ENCODE data around the gene TACC2.

DNA sequence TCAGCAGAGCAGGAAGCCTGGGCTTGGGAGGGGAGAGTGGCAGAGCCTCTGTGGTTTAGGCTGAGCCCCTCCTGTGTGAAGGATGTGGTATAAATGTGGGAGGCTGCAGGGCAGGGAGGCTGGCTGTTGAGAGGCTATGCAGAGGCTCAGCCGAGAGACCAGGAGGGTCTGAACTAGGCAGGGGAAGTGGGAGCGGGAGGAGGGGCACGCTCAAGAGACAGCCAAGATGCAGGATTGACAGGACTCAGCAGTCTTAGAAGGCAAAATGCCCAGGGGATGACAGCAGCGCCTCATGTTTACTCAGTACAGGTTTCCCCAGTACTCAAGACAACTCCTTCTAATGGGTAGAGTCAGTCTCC, 306.5 kb downstream of the TACC2 start:
- TF ChIP-seq, protein P1, sequence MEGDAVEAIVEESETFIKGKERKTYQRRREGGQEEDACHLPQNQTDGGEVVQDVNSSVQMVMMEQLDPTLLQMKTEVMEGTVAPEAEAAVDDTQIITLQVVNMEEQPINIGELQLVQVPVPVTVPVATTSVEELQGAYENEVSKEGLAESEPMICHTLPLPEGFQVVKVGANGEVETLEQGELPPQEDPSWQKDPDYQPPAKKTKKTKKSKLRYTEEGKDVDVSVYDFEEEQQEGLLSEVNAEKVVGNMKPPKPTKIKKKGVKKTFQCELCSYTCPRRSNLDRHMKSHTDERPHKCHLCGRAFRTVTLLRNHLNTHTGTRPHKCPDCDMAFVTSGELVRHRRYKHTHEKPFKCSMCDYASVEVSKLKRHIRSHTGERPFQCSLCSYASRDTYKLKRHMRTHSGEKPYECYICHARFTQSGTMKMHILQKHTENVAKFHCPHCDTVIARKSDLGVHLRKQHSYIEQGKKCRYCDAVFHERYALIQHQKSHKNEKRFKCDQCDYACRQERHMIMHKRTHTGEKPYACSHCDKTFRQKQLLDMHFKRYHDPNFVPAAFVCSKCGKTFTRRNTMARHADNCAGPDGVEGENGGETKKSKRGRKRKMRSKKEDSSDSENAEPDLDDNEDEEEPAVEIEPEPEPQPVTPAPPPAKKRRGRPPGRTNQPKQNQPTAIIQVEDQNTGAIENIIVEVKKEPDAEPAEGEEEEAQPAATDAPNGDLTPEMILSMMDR (conservative IDR thresholded peaks at IDR 0.05; ENCODE audit: low read length) = no peak
- TF ChIP-seq EZH2phosphoT487 (IDR thresholded peaks at IDR 0.05; ENCODE audit: borderline replicate concordance, low read depth, low read length) = no peak

Measured in OCI-LY7 (cell line).